ENCODE data around the gene FHL2.
"Not testable (repeated sequence)": the region's sequence is repeated elsewhere in the genome, so short reads cannot be mapped to it uniquely, and the experiment has no call there.

Gene FHL2

DNA sequence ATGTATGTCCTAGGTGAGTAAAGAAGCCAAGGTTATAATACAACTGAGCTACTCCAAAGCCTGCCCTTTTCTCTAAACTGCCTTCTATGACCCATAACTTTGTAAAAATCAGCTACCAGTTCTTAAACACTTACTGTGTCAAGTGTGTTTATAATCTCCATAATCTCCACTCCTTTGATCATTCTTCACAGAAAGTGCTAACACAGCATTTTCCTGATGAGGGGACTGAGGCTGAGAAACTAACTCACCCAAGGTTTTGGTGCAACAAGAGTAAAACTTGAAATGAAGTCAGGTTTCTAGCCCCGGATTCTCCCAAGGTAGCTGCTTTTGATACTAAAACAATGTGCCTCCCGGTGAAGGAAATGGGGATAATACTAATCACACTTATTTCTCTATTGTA is 63.4 kb downstream of the FHL2 start:
- DNase-seq = no peak

DNA sequence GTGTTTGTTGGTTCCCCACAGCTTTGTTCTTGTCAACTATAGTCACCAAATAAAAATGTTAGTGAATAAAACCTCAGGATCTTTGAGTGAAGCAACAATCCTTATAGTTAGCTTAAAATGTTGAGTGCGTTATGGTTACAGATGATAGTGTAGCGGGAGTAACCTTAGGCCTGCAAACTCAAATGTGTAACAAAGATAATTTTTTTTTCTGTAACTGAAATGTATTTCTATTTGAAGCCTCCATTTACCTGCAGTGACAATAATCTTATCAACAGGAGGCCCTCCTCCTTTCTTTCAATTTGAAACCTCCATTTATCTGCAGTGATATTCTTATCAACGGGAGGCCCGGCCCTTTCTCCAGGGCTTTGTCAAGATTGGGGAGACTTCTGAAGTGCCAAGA is 64.6 kb downstream of the FHL2 start:
- no peak for DNase-seq

DNA sequence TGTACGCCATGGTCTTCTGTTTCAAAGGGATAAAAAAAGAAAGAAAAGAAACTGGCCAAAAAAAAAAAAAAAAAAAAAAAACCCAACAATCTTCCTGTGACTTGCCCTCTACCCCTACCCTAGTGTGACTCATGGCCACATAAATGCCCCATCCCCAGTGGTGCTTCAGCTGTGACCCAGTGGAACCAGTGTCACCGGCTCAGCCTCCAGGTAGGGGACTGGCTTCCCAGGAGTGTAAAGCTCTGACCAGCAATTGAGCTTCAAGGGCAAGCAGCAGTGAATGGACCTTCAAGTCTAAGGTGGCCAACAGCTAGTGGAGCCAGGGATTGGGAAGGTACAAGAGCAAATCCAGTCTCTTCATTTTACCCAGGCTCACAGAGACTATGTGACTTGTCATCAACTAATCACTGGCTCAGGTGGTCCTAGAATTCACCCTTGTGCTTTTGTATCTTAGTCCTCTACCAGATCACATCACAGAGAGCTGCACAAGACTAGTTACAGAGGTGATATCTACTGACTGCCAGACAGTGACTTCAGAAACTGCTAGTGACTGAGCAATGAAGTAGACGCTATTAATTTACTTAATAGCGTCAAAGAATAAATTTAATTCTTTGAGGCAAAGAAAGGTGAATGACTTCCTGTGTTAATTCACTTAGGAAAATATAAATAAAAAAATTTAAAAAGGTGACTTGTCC is 68.0 kb downstream of the FHL2 start:
- no peak for DNase-seq

DNA sequence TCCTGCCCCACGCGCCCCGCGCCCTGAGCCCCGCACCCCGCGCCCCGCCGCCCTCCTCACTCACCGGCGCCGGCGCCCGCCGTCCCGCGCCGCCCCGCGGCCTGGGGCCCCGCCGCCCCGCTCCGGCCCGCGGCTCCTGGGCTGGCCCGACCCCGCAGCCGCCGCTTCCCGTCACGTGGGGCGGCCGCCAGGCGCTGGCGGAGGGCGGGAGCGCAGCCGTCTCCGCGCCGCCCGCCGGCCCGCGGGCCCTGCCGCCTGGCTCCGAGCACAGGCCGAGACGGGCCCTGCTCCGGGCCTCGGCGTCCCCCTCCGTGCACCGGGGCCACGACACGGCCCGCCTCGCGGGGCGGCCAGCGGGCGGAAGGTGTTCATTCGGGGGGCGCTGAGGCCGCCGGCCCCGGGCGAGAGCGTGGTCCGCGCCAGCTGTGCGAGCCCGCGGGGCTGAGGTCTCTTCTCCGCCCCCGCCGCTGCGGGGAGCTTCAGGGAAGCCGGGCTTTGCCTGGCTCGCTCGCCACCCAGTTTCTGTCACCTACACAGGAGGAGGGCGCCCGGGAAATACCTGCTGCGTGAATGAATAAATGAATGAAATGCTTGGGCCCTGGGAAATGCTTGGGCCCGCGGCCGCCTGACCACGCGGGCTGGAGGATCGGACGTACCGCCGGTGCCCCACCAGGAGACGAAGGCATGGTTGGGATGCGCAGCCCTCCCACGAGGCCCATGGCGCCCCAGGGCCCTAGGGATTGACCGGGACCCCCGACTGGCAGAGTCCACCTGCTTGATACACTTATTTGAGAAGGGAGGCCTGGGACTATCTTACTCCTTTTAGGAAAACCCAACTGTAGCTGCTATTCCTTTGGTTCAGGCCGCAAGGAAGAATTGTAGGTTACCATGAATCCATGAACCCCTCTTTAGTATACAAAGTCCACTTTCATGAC is 69.0 kb downstream of the FHL2 start, which contains the start of gene TGFBRAP1:
Gene TGFBRAP1 (minus strand): TSS at position 175 of the 935 bp plus-strand sequence. CDS start 21,434 bp downstream, outside the sequence.
- peak; percentile 33 for DNase-seq

DNA sequence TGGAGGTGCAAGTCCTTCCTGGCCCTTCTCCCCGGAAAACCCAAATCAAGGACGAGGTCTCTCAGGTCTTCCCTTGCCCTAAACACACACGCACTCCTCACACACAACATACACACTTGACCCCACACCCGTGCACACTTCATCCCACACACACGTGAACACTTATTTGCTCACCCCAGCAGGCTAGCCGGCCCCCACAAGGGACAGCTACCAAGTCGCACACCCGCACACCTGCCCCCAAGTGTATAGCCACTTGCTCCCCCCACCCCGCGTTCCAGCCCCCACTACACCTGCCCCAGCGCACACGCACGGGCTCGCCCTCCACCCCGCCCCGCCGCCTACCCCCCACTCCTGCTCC is 69.7 kb downstream of the FHL2 start:
- DNase-seq = no peak

DNA sequence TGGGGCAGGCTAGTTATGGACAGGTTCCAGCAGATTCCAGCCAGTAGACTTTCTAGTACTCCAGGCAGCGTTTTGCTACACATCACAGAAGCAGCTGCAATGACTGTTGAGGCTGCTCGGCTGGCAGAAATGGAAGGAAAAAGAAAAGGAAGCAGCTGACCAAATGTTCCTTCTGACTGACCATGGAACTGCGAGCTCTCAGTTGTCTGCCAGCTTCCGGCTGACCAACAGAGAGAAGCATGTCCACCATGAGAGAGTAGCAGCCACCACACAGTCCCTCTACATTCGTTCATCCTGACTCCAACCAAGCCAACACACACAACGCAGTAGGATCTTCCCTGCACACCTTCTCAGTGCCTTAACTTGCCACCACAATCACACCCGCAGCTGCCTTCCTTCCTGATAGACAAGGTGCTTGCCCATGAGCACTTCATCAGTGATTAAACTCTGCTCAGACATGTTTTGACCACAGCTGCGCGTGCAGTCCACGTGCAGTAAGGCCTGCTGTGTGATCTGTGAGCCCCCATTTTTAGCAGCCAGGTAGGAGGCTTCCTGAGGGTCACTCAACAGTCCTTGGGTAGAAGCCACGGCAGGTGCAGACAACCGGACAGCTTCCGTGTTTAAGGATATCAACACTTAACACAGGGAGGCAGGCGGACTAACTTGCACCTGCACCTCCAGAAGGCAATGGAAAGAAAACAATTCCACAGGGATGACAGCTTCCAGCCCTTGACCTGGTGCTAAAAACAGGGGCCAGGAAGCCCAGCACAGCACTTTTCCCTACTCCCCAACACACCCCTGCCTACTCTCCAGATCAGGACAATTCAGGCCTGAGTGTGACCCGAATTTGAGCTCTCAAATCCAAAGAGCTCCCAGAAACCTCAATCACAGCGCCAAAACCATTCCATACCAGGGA is 70.3 kb downstream of the FHL2 start:
- DNase-seq = peak; percentile 26

DNA sequence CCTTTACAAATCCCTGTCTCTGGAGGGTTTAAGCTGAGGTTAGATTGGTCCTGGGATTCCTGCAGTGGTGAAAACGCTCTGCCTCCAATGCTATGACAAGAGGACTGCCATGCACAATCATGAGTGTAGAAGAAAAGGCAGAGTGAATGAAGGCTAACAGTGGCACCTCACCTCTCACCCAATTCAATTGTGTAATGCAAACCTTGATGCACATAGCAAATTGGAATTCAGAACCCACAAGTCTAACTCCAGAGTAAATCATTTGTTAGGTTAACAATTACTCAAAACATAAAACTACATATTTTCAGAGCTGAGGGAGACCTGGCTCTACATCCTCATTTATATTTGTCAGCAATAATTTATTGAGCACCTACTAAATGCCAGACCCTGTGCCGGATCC is 71.2 kb downstream of the FHL2 start:
- no peak for DNase-seq

DNA sequence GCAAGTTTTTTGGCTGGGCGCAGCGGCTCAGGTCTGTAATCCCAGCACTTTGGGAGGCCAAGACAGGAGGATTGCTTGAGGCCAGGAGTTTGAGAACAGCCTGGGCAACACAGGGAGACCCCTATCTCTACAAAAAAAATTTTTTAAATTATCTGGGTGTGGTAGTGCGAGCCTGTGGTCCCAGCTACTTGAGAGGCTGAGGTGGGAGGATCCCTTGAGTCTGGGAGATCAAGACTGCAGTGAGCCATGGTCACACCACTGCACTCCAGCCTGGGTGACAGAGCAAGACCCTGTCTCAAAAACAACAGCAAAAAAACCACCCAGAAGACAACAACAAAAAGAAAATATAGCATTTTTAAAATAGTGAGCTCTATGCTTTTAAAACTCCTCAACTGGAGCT is 71.6 kb downstream of the FHL2 start:
- DNase-seq = not testable (repeated sequence)

DNA sequence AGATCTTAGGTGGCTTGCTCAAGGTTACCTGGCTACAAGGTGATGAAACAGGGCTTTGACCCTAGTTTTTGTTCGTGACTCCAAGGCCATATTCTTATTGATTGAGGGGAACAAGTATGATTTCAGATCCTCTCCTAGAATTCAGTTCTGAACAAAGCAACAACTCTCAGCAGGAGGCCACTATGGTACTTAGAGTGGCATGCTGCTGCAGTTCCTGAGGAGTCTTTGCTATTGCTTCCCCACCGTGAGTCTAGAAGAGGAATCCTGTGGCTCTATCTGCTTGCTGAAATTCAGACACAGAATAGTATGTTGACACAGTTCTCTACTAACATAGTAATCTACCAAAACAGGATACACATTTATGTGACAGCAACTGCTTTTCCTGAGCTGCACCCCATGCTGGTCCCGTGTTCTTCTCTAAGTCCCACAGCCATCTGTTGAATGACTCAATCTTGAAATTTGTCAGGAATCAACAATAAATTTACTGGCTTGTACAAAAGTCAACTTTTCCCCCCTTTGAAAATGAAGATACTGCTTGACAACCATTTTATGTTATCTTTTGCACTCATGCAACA is 73.4 kb downstream of the FHL2 start:
- no peak for DNase-seq

DNA sequence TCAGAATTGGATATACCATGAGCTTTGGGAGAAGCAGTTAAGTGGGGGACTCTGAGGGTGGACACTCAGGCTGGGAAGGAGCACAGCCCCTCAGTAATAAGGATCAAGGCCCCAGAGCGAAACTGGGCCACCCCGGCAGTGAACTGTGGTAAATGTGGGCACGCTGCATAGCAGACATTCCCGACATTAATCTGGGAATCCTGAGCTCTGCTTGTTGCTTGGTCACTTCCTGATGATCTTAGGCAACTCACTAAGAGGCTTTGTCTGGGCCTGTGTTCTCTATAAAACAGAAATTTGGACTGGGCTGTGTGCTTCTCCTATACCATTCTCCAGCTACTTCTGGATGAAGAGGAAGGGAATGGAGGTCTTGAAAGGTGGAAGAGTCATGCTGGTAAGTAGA is 74.1 kb downstream of the FHL2 start:
- DNase-seq = no peak

DNA sequence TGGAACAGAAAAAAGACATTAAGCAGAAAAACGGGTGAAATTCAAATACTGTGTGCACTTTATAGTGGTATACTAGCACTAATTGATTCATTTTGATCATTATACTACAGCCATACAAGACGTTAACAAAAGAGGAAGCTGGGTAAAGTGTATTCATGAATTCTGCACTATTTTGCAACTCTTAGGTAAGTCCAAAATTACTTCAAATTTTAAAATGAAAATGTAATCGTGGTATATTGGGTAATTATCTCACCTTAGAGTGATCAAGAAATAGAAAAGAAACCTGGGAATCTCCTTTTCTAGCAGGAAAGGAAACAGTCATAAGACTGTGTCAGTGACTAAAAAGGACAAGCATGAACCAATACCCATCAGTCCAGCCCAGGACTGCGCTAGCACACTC is 74.8 kb downstream of the FHL2 start:
- DNase-seq = no peak

DNA sequence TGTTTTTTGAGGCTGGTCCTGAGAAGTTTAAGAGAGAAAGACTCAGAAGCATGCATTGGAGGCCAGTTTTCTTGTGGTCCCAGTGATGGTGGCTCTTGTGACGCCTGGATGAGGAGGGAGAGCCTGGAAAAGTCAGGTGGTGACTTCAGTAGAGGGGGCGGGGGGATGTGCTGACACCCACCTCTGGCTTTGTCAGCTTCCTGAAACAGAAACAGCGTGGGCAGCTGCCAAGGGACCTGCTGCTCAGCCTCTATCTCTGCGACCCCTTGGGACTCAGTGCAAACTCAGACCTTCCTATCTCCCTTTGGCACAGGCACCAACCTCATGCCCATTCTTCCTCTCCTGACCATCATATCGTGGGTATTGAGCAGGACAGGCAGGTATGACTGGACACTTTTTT is 75.7 kb downstream of the FHL2 start:
- no peak for DNase-seq

DNA sequence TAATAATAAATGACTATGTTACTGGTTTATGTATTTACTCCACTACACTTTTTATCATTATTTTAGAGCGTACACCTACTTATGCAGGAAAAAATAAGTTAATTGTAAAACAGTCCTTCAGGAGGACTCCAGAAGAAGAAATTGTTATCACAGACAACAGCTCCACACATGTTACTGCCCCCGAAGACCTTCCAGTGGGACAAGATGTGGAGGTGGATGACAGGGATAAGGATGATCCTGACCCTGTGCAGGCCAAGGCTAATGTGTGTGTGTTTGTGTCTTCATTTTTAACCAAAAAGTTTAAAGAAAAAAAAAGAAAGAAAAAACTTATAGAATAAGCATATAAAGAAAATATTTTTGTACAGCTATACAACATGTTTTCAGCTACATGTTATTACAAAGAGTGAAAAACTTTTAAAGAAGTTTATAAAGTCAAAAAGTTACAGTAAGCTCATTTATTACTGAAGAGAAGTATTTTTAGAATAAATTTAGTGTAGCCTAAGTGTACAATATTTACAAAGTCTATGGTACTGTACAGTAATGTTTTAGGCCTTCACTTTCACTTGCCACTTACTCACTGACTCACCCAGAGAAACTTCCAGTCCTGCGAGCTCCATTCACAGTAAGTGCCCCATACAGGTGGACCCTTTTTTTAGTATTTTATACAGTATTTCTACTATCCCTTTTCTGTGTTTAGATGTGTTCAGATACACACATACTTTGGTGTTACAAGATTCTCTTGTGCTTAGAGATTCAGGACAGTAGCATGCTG is 76.8 kb downstream of the FHL2 start:
- DNase-seq = no peak

DNA sequence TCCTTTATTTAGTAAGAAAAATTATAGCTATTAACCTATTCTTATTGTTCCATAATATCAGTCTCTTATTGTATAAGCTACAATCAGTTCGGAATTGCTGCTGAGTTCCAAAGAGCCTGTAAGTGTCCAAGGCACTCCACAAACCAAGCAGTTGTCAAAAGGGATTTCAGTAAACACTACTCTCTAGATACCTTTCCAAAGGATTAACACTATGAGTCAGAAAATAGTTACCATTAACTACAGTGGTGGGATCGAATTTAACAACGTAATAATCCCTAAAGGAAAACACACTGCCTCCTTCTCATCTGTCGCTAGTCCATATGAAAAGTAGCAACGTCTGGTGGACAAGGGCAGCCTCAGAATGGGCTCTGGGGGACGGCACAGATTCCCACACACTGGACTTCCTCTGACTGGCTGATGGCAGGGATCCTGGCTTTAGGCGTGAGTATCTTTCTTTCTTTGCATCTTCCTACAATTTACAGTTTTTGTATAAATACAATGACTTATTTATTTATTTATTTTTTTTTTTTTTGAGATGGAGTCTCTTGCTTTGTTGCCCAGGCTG is 78.1 kb downstream of the FHL2 start:
- DNase-seq = no peak

DNA sequence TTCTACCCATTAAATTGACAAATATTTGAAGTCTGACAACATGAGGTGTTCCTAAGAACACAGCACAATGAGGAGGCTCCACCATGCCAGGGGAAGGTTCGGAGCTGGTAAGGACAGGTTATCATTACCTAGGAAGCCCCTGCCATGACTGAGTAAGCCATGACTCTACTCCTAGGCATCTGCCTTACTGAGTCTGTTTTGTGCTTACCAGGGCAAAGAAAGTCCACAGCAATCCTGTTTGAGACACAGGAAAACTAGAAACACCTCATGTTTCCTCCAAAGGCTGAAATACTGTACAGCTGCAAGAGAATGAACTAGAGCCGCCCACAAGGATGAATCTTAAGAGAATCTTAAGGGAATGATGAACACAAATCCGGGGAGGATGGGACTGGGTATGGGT is 80.9 kb downstream of the FHL2 start:
- DNase-seq = no peak

DNA sequence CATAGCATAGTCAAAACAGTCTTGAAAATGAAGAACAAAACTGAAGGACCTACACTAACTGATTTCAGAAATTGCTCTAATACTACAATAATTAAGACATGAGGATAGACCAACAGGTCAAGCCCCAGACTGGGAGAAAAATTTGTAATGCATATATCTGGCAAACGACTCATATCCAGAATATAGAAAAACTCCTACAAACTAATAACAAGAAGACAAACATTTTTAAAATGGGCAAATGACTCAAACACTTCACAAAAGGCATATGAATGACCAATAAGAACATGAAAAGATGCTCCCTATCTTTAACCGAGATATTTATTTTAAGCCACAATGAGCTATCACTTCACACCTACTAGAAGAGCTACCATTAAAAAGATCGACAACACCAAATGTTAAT is 83.5 kb downstream of the FHL2 start:
- DNase-seq = no peak

DNA sequence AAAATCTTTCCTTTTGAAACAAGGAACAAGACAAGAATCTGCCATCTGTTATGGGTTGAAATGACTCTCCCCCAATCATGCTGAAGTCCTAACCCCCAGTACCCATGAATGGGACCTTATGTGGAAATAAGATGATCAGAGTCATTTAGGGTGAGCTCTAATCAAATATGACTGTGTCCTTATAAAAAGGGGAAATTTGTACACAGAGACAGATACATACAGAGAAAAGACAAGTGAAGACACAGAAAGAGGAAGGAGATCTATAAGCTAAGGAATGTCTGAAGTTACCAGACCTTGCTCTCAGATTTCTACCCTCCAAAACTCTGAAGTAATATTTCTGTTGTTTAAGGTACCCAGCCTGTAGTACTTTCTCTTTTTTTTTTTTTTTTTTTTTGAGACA is 85.0 kb downstream of the FHL2 start:
- no peak for DNase-seq
